ENCODE data around the gene WNT9A.

The WNT9A gene

DNA sequence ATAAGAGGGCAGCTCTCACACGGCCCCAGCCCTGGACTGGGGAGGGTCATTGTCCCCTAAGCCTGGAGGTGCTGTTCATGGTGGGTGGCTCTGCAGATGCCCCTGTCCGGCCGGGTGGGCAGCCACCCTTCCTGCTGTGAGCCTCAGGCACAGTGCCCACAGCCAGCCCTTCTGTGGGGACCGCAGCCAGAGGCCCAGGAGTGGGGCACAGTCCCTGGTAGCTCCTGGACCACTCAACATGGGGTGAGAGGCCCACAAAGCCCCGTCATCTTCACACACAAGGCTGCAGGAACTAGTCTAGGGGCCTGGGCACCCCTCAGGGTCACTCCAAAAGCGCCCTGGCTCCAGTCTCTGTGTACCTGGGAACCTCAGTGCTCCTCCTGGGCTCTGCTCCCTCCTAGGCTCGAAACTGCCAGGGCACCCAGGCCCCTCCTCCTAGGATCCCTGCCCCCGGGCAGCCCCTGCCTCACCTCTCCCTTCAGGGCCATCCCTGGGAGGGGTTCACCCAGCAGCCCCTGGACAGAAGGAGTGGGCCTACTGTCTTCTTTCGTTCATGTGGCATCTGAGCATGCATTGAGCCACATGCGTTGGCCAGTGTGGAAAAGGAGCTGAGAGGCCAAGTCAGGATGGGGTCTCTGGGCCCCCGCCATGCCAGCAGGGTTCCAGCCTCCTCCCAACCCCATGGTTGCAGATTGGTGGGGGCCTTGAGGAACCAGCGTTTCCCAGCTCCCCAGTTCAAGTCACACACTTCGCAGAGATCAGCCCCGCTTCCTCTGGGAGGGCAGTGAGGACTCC is 43.0 kb downstream of the WNT9A start:
- H3K36me3 ChIP-seq (ENCODE audit: control insufficient read depth, low read length) = no peaks in the 10 kb centered on the region
- H3K79me2 ChIP-seq (ENCODE audit: control insufficient read depth, low read length) = no peaks in the 10 kb centered on the region
- no peaks in the 10 kb centered on the region for H3F3A ChIP-seq (ENCODE audit: control insufficient read depth, insufficient read depth)
- H3K9me2 ChIP-seq (replicated peaks; ENCODE audit: control insufficient read depth, low read length) = no peaks in the 10 kb centered on the region
- no peak overlapping the region for H3K27ac ChIP-seq (ENCODE audit: low read depth, low read length)
- no peaks in the 10 kb centered on the region for H3K27me3 ChIP-seq (ENCODE audit: control insufficient read depth, low read length)
- no peaks in the 10 kb centered on the region for H3K4me1 ChIP-seq (ENCODE audit: control insufficient read depth, low read length)
- H3K4me2 ChIP-seq (ENCODE audit: low read length) = no peak overlapping the region
- no peak overlapping the region for H3K4me3 ChIP-seq (ENCODE audit: low read length)
- H3K9me3 ChIP-seq (ENCODE audit: control insufficient read depth, insufficient read depth, low read length) = no peaks in the 10 kb centered on the region
- TF ChIP-seq, protein P1, sequence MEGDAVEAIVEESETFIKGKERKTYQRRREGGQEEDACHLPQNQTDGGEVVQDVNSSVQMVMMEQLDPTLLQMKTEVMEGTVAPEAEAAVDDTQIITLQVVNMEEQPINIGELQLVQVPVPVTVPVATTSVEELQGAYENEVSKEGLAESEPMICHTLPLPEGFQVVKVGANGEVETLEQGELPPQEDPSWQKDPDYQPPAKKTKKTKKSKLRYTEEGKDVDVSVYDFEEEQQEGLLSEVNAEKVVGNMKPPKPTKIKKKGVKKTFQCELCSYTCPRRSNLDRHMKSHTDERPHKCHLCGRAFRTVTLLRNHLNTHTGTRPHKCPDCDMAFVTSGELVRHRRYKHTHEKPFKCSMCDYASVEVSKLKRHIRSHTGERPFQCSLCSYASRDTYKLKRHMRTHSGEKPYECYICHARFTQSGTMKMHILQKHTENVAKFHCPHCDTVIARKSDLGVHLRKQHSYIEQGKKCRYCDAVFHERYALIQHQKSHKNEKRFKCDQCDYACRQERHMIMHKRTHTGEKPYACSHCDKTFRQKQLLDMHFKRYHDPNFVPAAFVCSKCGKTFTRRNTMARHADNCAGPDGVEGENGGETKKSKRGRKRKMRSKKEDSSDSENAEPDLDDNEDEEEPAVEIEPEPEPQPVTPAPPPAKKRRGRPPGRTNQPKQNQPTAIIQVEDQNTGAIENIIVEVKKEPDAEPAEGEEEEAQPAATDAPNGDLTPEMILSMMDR (IDR thresholded peaks at IDR 0.05; ENCODE audit: low read depth, low read length, poor library complexity, severe bottlenecking) = no peak
- TF ChIP-seq EZH2phosphoT487 (IDR thresholded peaks at IDR 0.05; ENCODE audit: borderline replicate concordance, low read length) = no peak
- H4K20me1 ChIP-seq (ENCODE audit: control insufficient read depth, insufficient read depth, low read depth, low read length) = no peaks in the 10 kb centered on the region

DNA sequence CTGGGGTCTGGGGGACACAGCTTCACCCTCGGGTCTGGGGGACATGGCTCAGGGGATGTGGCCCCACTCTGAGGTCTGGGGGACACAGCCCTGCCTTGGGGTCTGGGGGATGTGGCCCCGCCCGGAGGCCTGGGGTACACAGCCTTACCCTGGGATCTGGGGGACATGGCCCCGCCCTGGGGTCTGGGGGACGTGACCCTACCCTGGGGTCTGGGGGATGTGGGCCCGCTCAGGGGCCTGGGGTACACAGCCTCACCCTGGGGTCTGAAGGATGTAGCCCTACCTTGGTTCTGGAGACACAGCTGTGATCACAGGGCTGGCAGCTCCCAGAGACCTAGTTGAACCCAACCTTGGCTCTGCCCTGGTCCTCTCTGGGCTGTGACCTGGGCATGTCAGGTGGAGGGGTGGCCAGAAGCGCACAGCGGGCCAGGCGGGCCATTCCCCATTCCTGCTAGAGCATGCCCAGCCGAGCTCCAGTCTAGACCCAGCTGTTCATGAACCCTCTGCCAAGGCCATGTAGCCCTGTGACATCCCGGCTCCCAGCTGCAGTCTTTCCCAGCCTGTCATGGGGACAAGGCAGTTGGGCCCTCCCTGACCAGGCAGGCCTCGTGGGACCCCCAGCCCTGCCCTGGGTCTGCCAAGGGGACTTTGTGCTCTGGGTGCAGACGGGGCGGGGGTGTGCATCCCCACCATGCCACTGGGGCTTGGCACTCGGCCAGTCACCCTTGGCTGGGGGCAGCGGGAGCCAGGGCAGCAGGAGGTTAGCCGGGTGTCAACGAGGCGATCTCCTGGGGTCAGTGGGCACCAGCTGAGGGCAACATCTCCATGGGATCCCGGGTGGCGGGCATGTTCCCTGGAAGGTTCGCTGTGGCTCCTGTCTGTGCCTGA is 43.9 kb downstream of the WNT9A start:
- H3K79me2 ChIP-seq (ENCODE audit: control insufficient read depth, low read length) = no peaks in the 10 kb centered on the region
- H4K20me1 ChIP-seq (ENCODE audit: control insufficient read depth, insufficient read depth, low read depth, low read length) = no peaks in the 10 kb centered on the region
- no peaks in the 10 kb centered on the region for H3F3A ChIP-seq (ENCODE audit: control insufficient read depth, insufficient read depth)
- H3K36me3 ChIP-seq (ENCODE audit: control insufficient read depth, low read length) = no peaks in the 10 kb centered on the region
- no peaks in the 10 kb centered on the region for H3K27me3 ChIP-seq (ENCODE audit: control insufficient read depth, low read length)
- no peaks in the 10 kb centered on the region for H3K9me2 ChIP-seq (replicated peaks; ENCODE audit: control insufficient read depth, low read length)
- H3K9me3 ChIP-seq (ENCODE audit: control insufficient read depth, insufficient read depth, low read length) = no peaks in the 10 kb centered on the region
- no peak overlapping the region for H3K4me3 ChIP-seq (ENCODE audit: low read length)
- no peaks in the 10 kb centered on the region for H3K4me1 ChIP-seq (ENCODE audit: control insufficient read depth, low read length)
- no peak overlapping the region for H3K4me2 ChIP-seq (ENCODE audit: low read length)
- H3K27ac ChIP-seq (ENCODE audit: low read depth, low read length) = no peak overlapping the region
- TF ChIP-seq, protein P1 (IDR thresholded peaks at IDR 0.05; ENCODE audit: low read depth, low read length, poor library complexity, severe bottlenecking) = no peak
- no peak for TF ChIP-seq EZH2phosphoT487 (IDR thresholded peaks at IDR 0.05; ENCODE audit: borderline replicate concordance, low read length)

DNA sequence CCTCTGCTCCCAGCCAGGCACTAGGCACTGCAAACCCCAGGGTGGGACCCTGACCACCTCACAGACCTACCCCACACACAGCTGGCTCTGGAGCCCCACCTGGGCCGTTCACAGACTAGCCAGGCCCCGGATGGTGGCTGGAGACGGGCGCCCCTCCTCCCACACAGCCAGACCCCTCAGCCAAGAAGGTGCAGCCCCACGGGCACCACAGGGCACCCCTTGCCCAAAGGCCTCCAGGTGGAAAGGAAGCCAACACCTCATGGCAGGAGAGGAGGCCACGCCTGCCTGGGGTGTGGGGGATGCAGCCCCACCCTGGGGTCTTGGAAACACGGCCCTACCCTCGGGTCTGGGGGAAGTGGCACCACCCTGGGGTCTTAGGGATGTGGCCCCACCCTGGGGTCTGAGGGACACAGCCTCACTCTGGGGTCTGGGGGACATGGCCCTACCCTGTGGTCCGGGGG is 44.6 kb downstream of the WNT9A start:
- Histone ChIP-seq H3K9me2 (replicated peaks; ENCODE audit: control insufficient read depth, low read length) (no peaks in the 10 kb centered on the region), H3K9me3 (ENCODE audit: control insufficient read depth, insufficient read depth, low read length) (no peaks in the 10 kb centered on the region), H3K27me3 (ENCODE audit: control insufficient read depth, low read length) (no peaks in the 10 kb centered on the region), H3K27ac (ENCODE audit: low read depth, low read length) (no peak overlapping the region), H3K36me3 (ENCODE audit: control insufficient read depth, low read length) (no peaks in the 10 kb centered on the region), H4K20me1 (ENCODE audit: control insufficient read depth, insufficient read depth, low read depth, low read length) (no peaks in the 10 kb centered on the region), H3K4me2 (ENCODE audit: low read length) (no peak overlapping the region), H3K79me2 (ENCODE audit: control insufficient read depth, low read length) (no peaks in the 10 kb centered on the region), H3K4me3 (ENCODE audit: low read length) (no peak overlapping the region), H3K4me1 (ENCODE audit: control insufficient read depth, low read length) (no peaks in the 10 kb centered on the region), H3F3A (ENCODE audit: control insufficient read depth, insufficient read depth) (no peaks in the 10 kb centered on the region)
- TF ChIP-seq, protein P1 (IDR thresholded peaks at IDR 0.05; ENCODE audit: low read depth, low read length, poor library complexity, severe bottlenecking) = no peak
- TF ChIP-seq EZH2phosphoT487 (IDR thresholded peaks at IDR 0.05; ENCODE audit: borderline replicate concordance, low read length) = no peak
